Small intestine (tissue), 7 donors: Measurements from ENCODE around the gene GNAS-AS1. TPM values are rescaled to one million over a fixed set of nuclear protein-coding genes. Genes with fewer than 3 reads are reported as not detected.

Source experiments
- DNase-seq, 2 donors: peaks; one replicate each; pipeline versions ENCODE4 v3.0.0 to v3.0.0-alpha.2; 2013
- FAIRE-seq: peaks from 2 replicates; lab custom pipeline; 2012; peaks lifted over from hg19 to GRCh38; lab: Jason Lieb, UNC
- H3K27ac ChIP-seq, 3 donors: one replicate each; pipeline ENCODE4 v1.5.1; 2013; ENCODE audit warnings: low read length in 2 of 3, mild to moderate bottlenecking in 2 of 3, control low read depth in 1 of 3, inconsistent platforms in 1 of 3, low read depth in 1 of 3, moderate library complexity in 1 of 3
- H3K27me3 ChIP-seq, 3 donors: one replicate each; pipeline ENCODE4 v1.6.1; 2013; ENCODE audit warnings: low read length in 3 of 3, inconsistent platforms in 1 of 3; ENCODE audit not compliant: control insufficient read depth in 3 of 3, insufficient read depth in 3 of 3
- H3K36me3 ChIP-seq, 3 donors: one replicate each; pipeline ENCODE4 v1.6.1; 2013; ENCODE audit warnings: low read length in 3 of 3, inconsistent platforms in 1 of 3, low read depth in 1 of 3, mild to moderate bottlenecking in 1 of 3, moderate library complexity in 1 of 3; ENCODE audit not compliant: control insufficient read depth in 3 of 3, insufficient read depth in 2 of 3
- H3K4me1 ChIP-seq, 3 donors: one replicate each; pipeline ENCODE4 v1.6.1; 2013; ENCODE audit warnings: low read length in 2 of 3, inconsistent platforms in 1 of 3, low read depth in 1 of 3, mild to moderate bottlenecking in 1 of 3, moderate library complexity in 1 of 3; ENCODE audit not compliant: control insufficient read depth in 3 of 3, insufficient read depth in 2 of 3
- H3K4me3 ChIP-seq, 3 donors: one replicate each; pipeline ENCODE4 v1.5.1; 2013; ENCODE audit warnings: low read length in 3 of 3, control low read depth in 1 of 3, inconsistent platforms in 1 of 3, low read depth in 1 of 3, mild to moderate bottlenecking in 1 of 3, moderate library complexity in 1 of 3
- H3K9me3 ChIP-seq, 2 donors: one replicate each; pipeline ENCODE4 v1.6.1; 2013; ENCODE audit warnings: low read depth in 1 of 2, low read length in 1 of 2; ENCODE audit not compliant: control insufficient read depth in 2 of 2, insufficient read depth in 1 of 2
- WGBS, 3 donors: extraction: QIAGEN DNeasy Blood & Tissue Kit; methylation state at CpG; one replicate each; pipeline ENCODE4 v1.1.7; 2013; 5-methylcytosine and 5-hydroxymethylcytosine counted together
- polyA plus RNA-seq, 4 donors: library from polyadenylated mRNA; stranded (reverse) in 3 of 4; unstranded in 1 of 4; fragments of 200-250 nt in 3 of 4; fragments of 120-200 nt in 1 of 4; gene quantifications; one replicate each; pipeline versions ENCODE4 v1.2.1 to v1.2.3, GENCODE V29; 2013
- donor health status: healthy with polysubstance abuse.
- donor health status: control.
- donor health status: control.
- donor health status: Bipolar disorder and iron deficiency.
- donor health status: healthy.

GNAS-AS1 gene
- polyA plus RNA-seq, 4 donors, result 0.37 to 0.38 TPM; not detected in 2

DNA sequence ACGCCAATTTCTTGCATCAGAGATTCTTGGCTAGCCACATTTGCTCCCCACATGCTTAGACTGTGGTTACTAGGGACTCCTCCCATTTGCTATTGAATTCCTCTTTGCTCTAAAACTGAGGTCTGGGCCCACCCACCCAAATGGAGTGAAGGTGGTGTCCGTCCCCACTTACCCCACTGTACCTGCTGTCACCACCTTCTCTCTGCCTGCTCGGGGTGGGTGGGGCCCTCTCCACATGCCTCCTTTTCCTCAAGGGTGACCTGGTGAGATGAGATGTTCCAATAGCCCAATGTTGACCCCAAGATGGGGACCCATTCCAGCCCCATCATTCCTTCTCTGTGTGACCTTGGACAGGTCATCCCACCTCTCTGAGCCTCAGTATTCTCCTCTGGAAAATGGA, 74.6 kb downstream of the GNAS-AS1 start:
- no peak overlapping the region for H3K27ac ChIP-seq
- WGBS, 3 donors, result 69 to 79% (median 74%) methylated on average over 3 of the region's 3 CpGs
- H3K9me3 ChIP-seq, result no peaks in the 10 kb centered on the region
- FAIRE-seq, result no peak
- DNase-seq, result no peak
- no peaks in the 10 kb centered on the region for H3K36me3 ChIP-seq
- H3K27me3 ChIP-seq, result peaks cover 0 to 2% (median 0%) of the 10 kb centered on the region in 3 donors
- no peak overlapping the region for H3K4me3 ChIP-seq
- H3K4me1 ChIP-seq, result no peaks in the 10 kb centered on the region

DNA sequence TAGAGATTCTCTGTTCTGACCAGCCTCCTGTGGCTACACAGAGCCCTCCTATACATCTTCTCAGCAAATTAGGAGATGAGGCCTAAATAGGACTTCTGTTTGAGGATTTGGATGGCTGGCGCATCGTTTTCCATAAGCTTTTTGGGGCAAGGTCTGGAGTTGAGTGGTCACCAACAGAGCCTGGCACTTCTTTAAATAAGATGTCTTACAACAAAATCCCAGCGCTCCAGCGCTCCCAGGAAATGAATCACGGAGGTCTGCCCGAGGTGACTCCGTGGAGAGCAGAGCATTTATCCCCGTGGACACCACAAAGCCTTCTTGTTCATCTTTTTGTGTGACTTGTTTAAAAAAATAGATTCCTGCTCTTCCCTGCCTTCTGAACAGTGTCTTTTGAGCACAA, 75.3 kb downstream of the GNAS-AS1 start:
- no peaks in the 10 kb centered on the region for H3K4me1 ChIP-seq
- H3K27ac ChIP-seq, result no peak overlapping the region
- WGBS, 3 donors, result 86 to 91% (median 87%) methylated on average over 8 of the region's 8 CpGs
- peaks cover 0 to 2% (median 0%) of the 10 kb centered on the region in 3 donors for H3K27me3 ChIP-seq
- DNase-seq, result no peak
- H3K36me3 ChIP-seq, result no peaks in the 10 kb centered on the region
- no peak for FAIRE-seq
- no peak overlapping the region for H3K4me3 ChIP-seq
- H3K9me3 ChIP-seq, result no peaks in the 10 kb centered on the region

DNA sequence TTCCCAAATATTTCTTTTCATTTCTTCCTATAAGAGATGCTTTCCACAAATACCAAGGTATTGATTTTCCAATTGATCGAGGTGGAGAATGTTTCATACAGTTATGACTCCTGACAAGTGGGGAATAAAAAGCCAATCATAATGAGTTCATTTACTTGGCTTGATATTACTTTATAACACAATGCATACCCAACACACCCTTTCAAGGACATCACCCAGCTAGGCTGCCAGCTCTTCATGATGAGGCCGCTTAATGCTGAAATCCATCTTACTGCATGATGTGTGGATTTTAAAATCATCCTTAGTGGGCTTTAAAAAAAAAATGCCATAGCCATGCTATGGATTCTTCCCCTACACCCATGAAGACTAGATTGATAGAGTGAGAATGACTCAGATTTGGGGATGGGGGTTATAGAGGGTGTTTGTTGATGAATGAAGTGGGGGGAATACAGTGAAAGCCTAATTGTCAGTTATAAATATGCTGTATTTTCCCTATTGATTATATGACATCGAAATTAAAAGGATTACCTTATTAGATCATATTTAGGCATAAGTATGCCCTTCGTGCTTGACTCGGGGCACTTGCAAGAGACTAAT, 75.9 kb downstream of the GNAS-AS1 start:
- DNase-seq, result no peak
- no peak overlapping the region for H3K4me3 ChIP-seq
- peaks cover 0 to 2% (median 0%) of the 10 kb centered on the region in 3 donors for H3K27me3 ChIP-seq
- no peak for FAIRE-seq
- H3K36me3 ChIP-seq, result no peaks in the 10 kb centered on the region
- no peaks in the 10 kb centered on the region for H3K4me1 ChIP-seq
- WGBS, 3 donors, result 77 to 87% (median 79%) methylated on average over 5 of the region's 5 CpGs
- H3K27ac ChIP-seq, result no peak overlapping the region
- H3K9me3 ChIP-seq, result no peaks in the 10 kb centered on the region

DNA sequence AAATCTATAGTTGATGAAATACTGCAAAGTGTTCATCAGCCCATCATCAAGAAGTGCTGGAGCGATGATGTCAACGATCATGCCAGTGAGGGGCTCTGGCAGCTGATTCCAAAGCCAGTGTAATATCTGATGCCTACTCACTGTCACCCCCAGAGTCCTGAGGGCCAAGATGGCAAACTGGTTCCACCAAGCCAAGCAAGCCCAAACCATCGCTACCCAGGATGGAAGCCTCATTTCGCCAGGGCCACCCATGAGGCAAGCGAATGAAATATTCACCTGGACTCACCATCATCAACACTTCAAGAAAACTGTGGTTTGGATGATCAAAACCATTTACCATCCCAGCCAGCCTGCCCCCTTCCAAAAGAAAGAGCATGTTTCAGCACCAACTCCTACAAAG, 76.5 kb downstream of the GNAS-AS1 start:
- Histone ChIP-seq H3K9me3 (no peaks in the 10 kb centered on the region), H3K36me3 (no peaks in the 10 kb centered on the region), H3K4me3 (no peak overlapping the region), H3K27me3 (peaks cover 0 to 2% (median 0%) of the 10 kb centered on the region in 3 donors), H3K4me1 (no peaks in the 10 kb centered on the region), H3K27ac (no peak overlapping the region)
- WGBS, 3 donors, result 92 to 95% (median 93%) methylated on average over 5 of the region's 5 CpGs
- no peak for FAIRE-seq
- no peak for DNase-seq

DNA sequence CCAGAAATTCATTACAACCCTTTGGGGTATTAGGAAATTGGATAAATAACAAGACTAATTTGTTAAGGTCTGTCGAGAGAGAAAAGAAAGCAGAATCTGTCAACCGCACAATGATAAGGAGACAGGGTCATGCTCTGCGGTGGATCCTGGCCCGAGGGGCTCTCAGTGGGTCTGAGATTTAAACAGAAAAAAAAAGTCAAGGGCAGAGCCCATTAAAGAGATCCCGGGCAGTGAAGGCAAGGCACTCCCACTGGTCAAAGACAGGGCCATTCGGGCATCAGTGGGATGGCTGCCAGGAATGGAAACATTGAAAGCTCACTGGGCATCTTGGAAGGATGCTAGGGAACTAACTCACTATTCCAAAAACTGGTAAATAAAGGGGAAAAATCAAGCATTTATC, 77.9 kb downstream of the GNAS-AS1 start:
- H3K27ac ChIP-seq, result no peak overlapping the region
- no peaks in the 10 kb centered on the region for H3K36me3 ChIP-seq
- H3K27me3 ChIP-seq, result peaks cover 0 to 2% (median 0%) of the 10 kb centered on the region in 3 donors
- no peak for FAIRE-seq
- no peak overlapping the region for H3K4me3 ChIP-seq
- WGBS, 3 donors, result 66 to 76% (median 67%) methylated on average over 6 of the region's 6 CpGs
- no peak for DNase-seq
- H3K4me1 ChIP-seq, result no peaks in the 10 kb centered on the region
- H3K9me3 ChIP-seq, result no peaks in the 10 kb centered on the region

Other genes starting within 250 kb of the GNAS-AS1 start
- gene STX16, start 199.6 kb downstream of the GNAS-AS1 start, polyA plus RNA-seq, result 10 to 100 TPM; 17.3 to 73.4 (median 34.9) TPM
- 10 to 100 TPM; 16.5 to 30.4 (median 26.3) TPM for gene NPEPL1, start 158.1 kb downstream of the GNAS-AS1 start, polyA plus RNA-seq
- gene GNAS, start 1.8 kb upstream of the GNAS-AS1 start, polyA plus RNA-seq, result 100 to 1,000 TPM; 493 to 875 (median 655) TPM
- 10 to 100 TPM; 29.5 to 74.2 (median 44.8) TPM for gene NELFCD, start 130.4 kb upstream of the GNAS-AS1 start, polyA plus RNA-seq
- gene CTSZ, start 156.4 kb upstream of the GNAS-AS1 start, polyA plus RNA-seq, result 100 to 1,000 TPM in 3 of 4 donors, 10 to 100 TPM in 1; 82.7 to 277 (median 183) TPM
- gene TUBB1, start 168.5 kb upstream of the GNAS-AS1 start, polyA plus RNA-seq, result under 1 TPM in 2 of 4 donors, not detected in 2; 0.01 to 0.30 TPM
- gene ATP5F1E, start 181.4 kb upstream of the GNAS-AS1 start, polyA plus RNA-seq, result 10 to 100 TPM; 49.6 to 87.5 (median 69.8) TPM
- 100 to 1,000 TPM in 2 of 4 donors, 10 to 100 TPM in 2; 66.0 to 120 (median 94.3) TPM for gene PRELID3B, start 191.9 kb upstream of the GNAS-AS1 start, polyA plus RNA-seq